Mesenchymal stem cell (in vitro differentiated cells and primary cell): Measurements from ENCODE around the gene CRIP2.

Experiments
- DNase-seq: peaks from one replicate; pipeline ENCODE4 v3.0.0-alpha.2; 2013
- H2AFZ ChIP-seq: one replicate; pipeline ENCODE4 v1.6.1; 2013; ENCODE audit warnings: low read depth, mild to moderate bottlenecking, control low read depth, inconsistent platforms, low read length, moderate library complexity
- H2AK5ac ChIP-seq: 2 replicates; pipeline ENCODE4 v1.6.1; 2013; ENCODE audit warnings: low read length, moderate library complexity, mild to moderate bottlenecking, inconsistent platforms; ENCODE audit not compliant: severe bottlenecking
- H2BK120ac ChIP-seq: one replicate; pipeline ENCODE4 v1.6.1; 2013; ENCODE audit warnings: low read depth, mild to moderate bottlenecking, inconsistent platforms, low read length, moderate library complexity
- H2BK12ac ChIP-seq, 2 experiments: one replicate each; pipeline ENCODE4 v1.6.1; 2013; ENCODE audit warnings: inconsistent platforms in 2 of 2, low read length in 2 of 2, mild to moderate bottlenecking in 2 of 2, moderate library complexity in 2 of 2, control low read depth in 1 of 2
- H2BK15ac ChIP-seq: one replicate; pipeline ENCODE4 v1.6.1; 2013; ENCODE audit warnings: mild to moderate bottlenecking, low read depth, inconsistent platforms; ENCODE audit not compliant: poor library complexity, severe bottlenecking
- H2BK5ac ChIP-seq: 2 replicates; pipeline ENCODE4 v1.6.1; 2013; ENCODE audit warnings: low read depth, mild to moderate bottlenecking, low read length, control low read depth, inconsistent platforms; ENCODE audit not compliant: poor library complexity, severe bottlenecking
- H3K14ac ChIP-seq, 2 experiments: one replicate each; pipeline ENCODE4 v1.6.1; 2013; ENCODE audit warnings: inconsistent platforms in 2 of 2, low read length in 2 of 2, control low read depth in 1 of 2, mild to moderate bottlenecking in 1 of 2, moderate library complexity in 1 of 2
- H3K18ac ChIP-seq, 2 experiments: one replicate each; pipeline ENCODE4 v1.6.1; 2013; ENCODE audit warnings: inconsistent platforms in 2 of 2, low read length in 2 of 2, control low read depth in 1 of 2, low read depth in 1 of 2, mild to moderate bottlenecking in 1 of 2
- H3K23ac ChIP-seq, 2 experiments: one replicate each; pipeline ENCODE4 v1.6.1; 2013; ENCODE audit warnings: inconsistent platforms in 2 of 2, low read length in 2 of 2, mild to moderate bottlenecking in 2 of 2, moderate library complexity in 2 of 2, control low read depth in 1 of 2
- H3K27ac ChIP-seq: 2 replicates; pipeline ENCODE4 v1.5.1; 2013; ENCODE audit warnings: mild to moderate bottlenecking, moderate library complexity, low read length, control low read depth, inconsistent platforms; ENCODE audit not compliant: poor library complexity, severe bottlenecking
- H3K27me3 ChIP-seq, 2 experiments: 2 replicates each; pipeline versions ENCODE4 v1.6.1 to v1.7.0; 2013; ENCODE audit warnings: low read length in 2 of 2, mild to moderate bottlenecking in 2 of 2, moderate library complexity in 2 of 2, control low read depth in 1 of 2, inconsistent platforms in 1 of 2; ENCODE audit not compliant: control insufficient read depth in 1 of 2, insufficient read depth in 1 of 2
- H3K36me3 ChIP-seq, 2 experiments: 2 replicates each; pipeline versions ENCODE4 v1.6.1 to v1.7.0; 2013; ENCODE audit warnings: low read length in 2 of 2, control low read depth in 1 of 2, inconsistent platforms in 1 of 2, low read depth in 1 of 2, mild to moderate bottlenecking in 1 of 2; ENCODE audit not compliant: insufficient read depth in 2 of 2, control insufficient read depth in 1 of 2
- H3K4ac ChIP-seq, 2 experiments: one replicate each; pipeline ENCODE4 v1.6.1; 2013; ENCODE audit warnings: inconsistent platforms in 2 of 2, low read length in 2 of 2, mild to moderate bottlenecking in 2 of 2, moderate library complexity in 2 of 2, control low read depth in 1 of 2, low read depth in 1 of 2
- H3K4me1 ChIP-seq: 2 replicates; pipeline ENCODE4 v1.6.1; 2013; ENCODE audit warnings: low read depth, low read length, control low read depth; ENCODE audit not compliant: control insufficient read depth, insufficient read depth
- H3K4me2 ChIP-seq: 2 replicates; pipeline ENCODE4 v1.6.1; 2013; ENCODE audit warnings: low read length, mild to moderate bottlenecking, inconsistent platforms; ENCODE audit not compliant: poor library complexity, severe bottlenecking
- H3K4me3 ChIP-seq, 2 experiments: 2 replicates each; pipeline versions ENCODE4 v1.5.1 to v1.7.0; 2013; ENCODE audit warnings: low read length in 2 of 2, mild to moderate bottlenecking in 2 of 2, control low read depth in 1 of 2, low read depth in 1 of 2; ENCODE audit not compliant: insufficient read depth in 1 of 2
- H3K79me1 ChIP-seq: replicated peaks from 2 replicates; pipeline ENCODE4 v1.6.1; 2013; ENCODE audit warnings: mild to moderate bottlenecking, control low read depth, low read length, inconsistent platforms; ENCODE audit not compliant: poor library complexity, severe bottlenecking
- H3K9ac ChIP-seq: 2 replicates; pipeline ENCODE4 v1.7.0; 2013; ENCODE audit warnings: mild to moderate bottlenecking, low read length, moderate library complexity
- H3K9me3 ChIP-seq: 2 replicates; pipeline ENCODE4 v1.7.0; 2013; ENCODE audit warnings: mild to moderate bottlenecking, low read length; ENCODE audit not compliant: control insufficient read depth
- H4K8ac ChIP-seq: one replicate; pipeline ENCODE4 v1.6.1; 2013; ENCODE audit warnings: inconsistent platforms, mild to moderate bottlenecking, low read length, moderate library complexity
- H4K91ac ChIP-seq: one replicate; pipeline ENCODE4 v1.6.1; 2013; ENCODE audit warnings: mild to moderate bottlenecking, low read length, inconsistent platforms
- WGBS: methylation state at CpG from one replicate; pipeline ENCODE4 v1.1.7; 2013; ENCODE audit warnings: mixed read lengths; 5-methylcytosine and 5-hydroxymethylcytosine counted together

CRIP2 gene

GRCh38 chr14:105439710-105440553, 34.7 kb upstream of the CRIP2 start:
- Histone ChIP-seq H3K18ac (no peak overlapping the region), H3K79me1 (peaks cover 38% of the 10 kb centered on the region), H3K9ac (no peak overlapping the region), H2BK15ac (no peak overlapping the region), H2AFZ (no peak overlapping the region), H4K8ac (no peak overlapping the region), H4K91ac (no peak overlapping the region), H3K4me1 (peaks cover 14% of the 10 kb centered on the region), H3K9me3 (no peaks in the 10 kb centered on the region), H3K27me3 (no peaks in the 10 kb centered on the region), H3K4ac (no peak overlapping the region), H3K36me3 (peaks cover 19 to 60% of the 10 kb centered on the region in 2 experiments), H3K14ac (no peak overlapping the region), H3K4me2 (no peak overlapping the region), H2AK5ac (no peak overlapping the region), H2BK5ac (no peak overlapping the region), H3K27ac (no peak overlapping the region), H3K23ac (no peak overlapping the region), H2BK120ac (no peak overlapping the region), H3K4me3 (no peak overlapping the region), H2BK12ac (no peak overlapping the region)
- WGBS: 92% methylated on average over 33 of the region's 33 CpGs
- no peak for DNase-seq

GRCh38 chr14:105440554-105440900, 34.1 kb upstream of the CRIP2 start:
- H3K4me3 ChIP-seq: no peak overlapping the region
- WGBS: 97% methylated on average over 15 of the region's 15 CpGs
- H2AFZ ChIP-seq: no peak overlapping the region
- H3K27me3 ChIP-seq: no peaks in the 10 kb centered on the region
- H4K91ac ChIP-seq: no peak overlapping the region
- H3K9ac ChIP-seq: no peak overlapping the region
- no peak overlapping the region for H3K18ac ChIP-seq
- H3K14ac ChIP-seq: no peak overlapping the region
- H4K8ac ChIP-seq: no peak overlapping the region
- no peak overlapping the region for H2AK5ac ChIP-seq
- H3K27ac ChIP-seq: no peak overlapping the region
- H3K36me3 ChIP-seq: peaks cover 19 to 66% of the 10 kb centered on the region in 2 experiments
- no peak overlapping the region for H3K23ac ChIP-seq
- no peak overlapping the region for H3K4me2 ChIP-seq
- no peak for DNase-seq
- no peak overlapping the region for H2BK5ac ChIP-seq
- no peak overlapping the region for H2BK120ac ChIP-seq
- H3K9me3 ChIP-seq: no peaks in the 10 kb centered on the region
- peaks cover 14% of the 10 kb centered on the region for H3K4me1 ChIP-seq
- H2BK15ac ChIP-seq: no peak overlapping the region
- H3K4ac ChIP-seq: no peak overlapping the region
- peaks cover 43% of the 10 kb centered on the region for H3K79me1 ChIP-seq
- no peak overlapping the region for H2BK12ac ChIP-seq

GRCh38 chr14:105440992-105441391, 33.6 kb upstream of the CRIP2 start:
- Histone ChIP-seq H3K4ac (no peak overlapping the region), H3K9ac (no peak overlapping the region), H4K8ac (no peak overlapping the region), H3K4me1 (peaks cover 14% of the 10 kb centered on the region), H2BK5ac (no peak overlapping the region), H3K27me3 (no peaks in the 10 kb centered on the region), H3K36me3 (peaks cover 19 to 70% of the 10 kb centered on the region in 2 experiments), H2AFZ (no peak overlapping the region), H3K9me3 (no peaks in the 10 kb centered on the region), H3K18ac (no peak overlapping the region), H2BK120ac (no peak overlapping the region), H3K27ac (no peak overlapping the region), H2AK5ac (no peak overlapping the region), H2BK15ac (no peak overlapping the region), H3K4me2 (no peak overlapping the region), H3K14ac (no peak overlapping the region), H4K91ac (peak overlapping the region; percentile 14), H3K79me1 (peaks cover 43% of the 10 kb centered on the region), H3K23ac (no peak overlapping the region), H3K4me3 (no peak overlapping the region), H2BK12ac (no peak overlapping the region)
- no peak for DNase-seq
- WGBS: 96% methylated on average over 9 of the region's 9 CpGs

GRCh38 chr14:105442125-105442524, 32.5 kb upstream of the CRIP2 start:
- Histone ChIP-seq H2BK12ac (no peak overlapping the region), H3K27me3 (no peaks in the 10 kb centered on the region), H2BK5ac (no peak overlapping the region), H3K4ac (no peak overlapping the region), H3K9ac (no peak overlapping the region), H4K8ac (no peak overlapping the region), H2AFZ (no peak overlapping the region), H3K4me3 (no peak overlapping the region), H3K23ac (no peak overlapping the region), H3K4me1 (peaks cover 17% of the 10 kb centered on the region), H2BK120ac (no peak overlapping the region), H3K14ac (no peak overlapping the region), H3K79me1 (peaks cover 55% of the 10 kb centered on the region), H2BK15ac (no peak overlapping the region), H3K18ac (no peak overlapping the region), H2AK5ac (no peak overlapping the region), H4K91ac (no peak overlapping the region), H3K4me2 (no peak overlapping the region), H3K9me3 (no peaks in the 10 kb centered on the region), H3K27ac (no peak overlapping the region), H3K36me3 (peaks cover 19 to 77% of the 10 kb centered on the region in 2 experiments)
- DNase-seq: no peak
- 86% methylated on average over 17 of the region's 17 CpGs for WGBS
